GM23338 (cell line): ENCODE data around the gene CDKAL1. TPM values are rescaled to one million over a fixed set of nuclear protein-coding genes. Genes with fewer than 3 reads are reported as not detected.
A peak's percentile ranks its signal among the peaks of the same experiment; 100 is the strongest.

Source experiments
- ATAC-seq: fragments of 200-7000 bp; cut with Tn5 transposase; 3 replicates; pipeline ENCODE4 v1.9.1; 2020
- DNase-seq: peaks from one replicate; pipeline ENCODE4 v3.0.0-alpha.2; 2015; ENCODE audit warnings: low spot score
- H2AFZ ChIP-seq: fragments of 200-600 bp; sonication (generic); 2 replicates; pipeline ENCODE4 v1.8.0; 2016; ENCODE audit warnings: antibody characterized with exemption, mild to moderate bottlenecking, moderate library complexity
- H3F3A ChIP-seq: fragments of 200-600 bp; sonication (generic); replicated peaks from 2 replicates; pipeline ENCODE4 v1.8.0; 2017; ENCODE audit warnings: antibody characterized with exemption, mixed run types, low read depth
- H3K27ac ChIP-seq: fragments of 200-600 bp; sonication (generic); 2 replicates; pipeline ENCODE4 v1.6.1; 2016; ENCODE audit warnings: low read depth
- H3K27me3 ChIP-seq: fragments of 200-600 bp; sonication (generic); 2 replicates; pipeline ENCODE4 v1.8.0; 2016; ENCODE audit warnings: mild to moderate bottlenecking, mixed run types, moderate library complexity; ENCODE audit not compliant: insufficient read depth
- H3K36me3 ChIP-seq: fragments of 200-600 bp; sonication (generic); 2 replicates; pipeline ENCODE4 v1.8.0; 2016; ENCODE audit warnings: mild to moderate bottlenecking; ENCODE audit not compliant: insufficient read depth
- H3K4me1 ChIP-seq: fragments of 200-600 bp; sonication (generic); 2 replicates; pipeline ENCODE4 v1.8.0; 2016; ENCODE audit warnings: mild to moderate bottlenecking, moderate library complexity; ENCODE audit not compliant: insufficient read depth
- H3K4me2 ChIP-seq: fragments of 200-600 bp; sonication (generic); 2 replicates; pipeline ENCODE4 v1.7.1; 2017; ENCODE audit warnings: mixed run types
- H3K4me3 ChIP-seq: fragments of 200-600 bp; sonication (generic); 2 replicates; pipeline ENCODE4 v1.6.1; 2016; ENCODE audit warnings: mixed run types
- H3K79me2 ChIP-seq: fragments of 200-600 bp; sonication (generic); replicated peaks from 2 replicates; pipeline ENCODE4 v1.8.0; 2017; ENCODE audit warnings: mild to moderate bottlenecking; ENCODE audit not compliant: insufficient read depth
- H3K9me2 ChIP-seq: fragments of 200-600 bp; sonication (generic); 2 replicates; pipeline ENCODE4 v1.8.0; 2017; ENCODE audit not compliant: insufficient read depth
- H4K20me1 ChIP-seq: fragments of 200-600 bp; sonication (generic); replicated peaks from 2 replicates; pipeline ENCODE4 v1.8.0; 2017; ENCODE audit warnings: mild to moderate bottlenecking; ENCODE audit not compliant: insufficient read depth
- H3K27ac Mint-ChIP-seq: 2 replicates; pipeline ENCODE4 v1.8.0; 2020; ENCODE audit warnings: inconsistent platforms, mild to moderate bottlenecking, moderate library complexity, mixed read lengths
- H3K27me3 Mint-ChIP-seq: 3 replicates; pipeline ENCODE4 v1.8.0; 2022; ENCODE audit warnings: low read depth, mild to moderate bottlenecking, moderate library complexity, mixed read lengths, inconsistent platforms; ENCODE audit not compliant: insufficient read depth, poor library complexity
- H3K36me3 Mint-ChIP-seq: 3 replicates; pipeline ENCODE4 v1.8.0; 2021; ENCODE audit warnings: low read depth, mild to moderate bottlenecking, inconsistent platforms, moderate library complexity, mixed read lengths
- H3K4me1 Mint-ChIP-seq: 3 replicates; pipeline ENCODE4 v1.8.0; 2020; ENCODE audit warnings: mild to moderate bottlenecking, inconsistent platforms, mixed read lengths
- H3K4me3 Mint-ChIP-seq: 3 replicates; pipeline ENCODE4 v1.8.0; 2021; ENCODE audit warnings: moderate library complexity, mild to moderate bottlenecking, inconsistent platforms, mixed read lengths
- H3K9me3 Mint-ChIP-seq: 3 replicates; pipeline ENCODE4 v1.8.0; 2020; ENCODE audit warnings: moderate library complexity, mild to moderate bottlenecking, inconsistent platforms, mixed read lengths
- ETS1 ChIP-seq: IDR thresholded peaks from 2 replicates; pipeline ENCODE4 v1.6.1; 2016; ENCODE audit warnings: antibody characterized with exemption
- EZH2phosphoT487 ChIP-seq: fragments of 200-600 bp; sonication (generic); IDR thresholded peaks from one replicate; pipeline ENCODE4 v1.8.1; 2018; ENCODE audit warnings: antibody characterized with exemption; ENCODE audit not compliant: unreplicated experiment
- STAT1 ChIP-seq: IDR thresholded peaks from one replicate; pipeline ENCODE4 v1.6.1; 2016; ENCODE audit warnings: antibody characterized with exemption; ENCODE audit not compliant: unreplicated experiment
- ZNF462 ChIP-seq: fragments of 250-450 bp; sonication (Bioruptor Pico); IDR thresholded peaks from 2 replicates; pipeline ENCODE4 v1.5.0; 2020; ENCODE audit warnings: mild to moderate bottlenecking, moderate library complexity
- polyA plus RNA-seq: library from polyadenylated mRNA; unstranded; fragments of >200 nt; fragmentation: Nextera tagmentation; extraction: Ambion mirVana; gene quantifications from 2 replicates; pipeline ENCODE4 v1.2.1, GENCODE V29; 2016
- total RNA-seq: library from RNA; depleted of rRNA; stranded (reverse); fragments of >200 nt; shearing (Covaris generic); gene quantifications from 2 replicates; pipeline ENCODE4 v1.2.3, GENCODE V29; 2014

CDKAL1 gene
- total and polyA plus RNA-seq, 2 experiments from 2014 or later = 17.8 to 35.0 TPM

- Histone ChIP-seq H4K20me1 (no peaks in the 10 kb centered on the region), H3K9me2 (no peaks in the 10 kb centered on the region), H3K4me2 (no peak overlapping the region), H3K4me1 (peaks cover 53% of the 10 kb centered on the region), H3K27ac (no peak overlapping the region; the same call in 1 of the 2 replicates), H3K79me2 (no peaks in the 10 kb centered on the region), H2AFZ (no peak overlapping the region), H3K4me3 (no peak overlapping the region), H3F3A (no peaks in the 10 kb centered on the region; the same call in 1 of the 2 replicates), H3K27me3 (no peaks in the 10 kb centered on the region), H3K36me3 (no peaks in the 10 kb centered on the region)
- ATAC-seq = no peak
- Mint-ChIP-seq H3K9me3 (peaks cover 11% of the 10 kb centered on the region), H3K36me3 (peaks cover 14% of the 10 kb centered on the region), H3K4me3 (no peak overlapping the region), H3K27me3 (peaks cover 6% of the 10 kb centered on the region), H3K27ac (peak overlapping the region; percentile 89), H3K4me1 (peaks cover 56% of the 10 kb centered on the region)
- no peak for DNase-seq
- TF ChIP-seq ETS1 = no peak
- no peak for TF ChIP-seq EZH2phosphoT487
- TF ChIP-seq STAT1 = no peak
- no peak; the same call in 1 of the 2 replicates for TF ChIP-seq ZNF462
These were observed 654.4 kb downstream of the CDKAL1 start for GRCh38 chr6:21188505-21189223.
